NT2/D1 (cell line): ENCODE results near the gene TBC1D22A.

Experiments
- DNase-seq: peaks from one replicate; pipeline ENCODE4 v3.0.0-alpha.2; 2011; ENCODE audit warnings: low read depth, low spot score
- H3K27me3 ChIP-seq: 2 replicates; pipeline ENCODE4 v1.6.0; 2011; ENCODE audit warnings: mild to moderate bottlenecking; ENCODE audit not compliant: insufficient read length, insufficient read depth
- H3K36me3 ChIP-seq: 2 replicates; pipeline ENCODE4 v1.6.1; 2011; ENCODE audit warnings: mild to moderate bottlenecking, low read length, mixed read lengths; ENCODE audit not compliant: insufficient read depth, insufficient read length
- H3K4me1 ChIP-seq: 2 replicates; pipeline ENCODE4 v1.5.1; 2011; ENCODE audit not compliant: insufficient read depth, insufficient read length
- H3K4me3 ChIP-seq: 2 replicates; pipeline ENCODE4 v1.5.1; 2011; ENCODE audit warnings: low read depth; ENCODE audit not compliant: insufficient read length
- H3K9ac ChIP-seq: 2 replicates; pipeline ENCODE4 v1.6.0; 2011; ENCODE audit warnings: low read depth; ENCODE audit not compliant: insufficient read length
- H3K9me3 ChIP-seq: 2 replicates; pipeline ENCODE4 v1.5.1; 2011; ENCODE audit warnings: mild to moderate bottlenecking, low read length; ENCODE audit not compliant: insufficient read depth
- SUZ12 ChIP-seq: IDR thresholded peaks from 2 replicates; pipeline ENCODE4 v1.6.1; 2011; ENCODE audit not compliant: insufficient read length, insufficient read depth; ENCODE audit errors: extremely low read depth
- YY1 ChIP-seq: IDR thresholded peaks from 2 replicates; pipeline ENCODE4 v1.6.1; 2011; ENCODE audit not compliant: insufficient read length, insufficient read depth
- ZNF274 ChIP-seq: IDR thresholded peaks from 2 replicates; pipeline ENCODE4 v1.6.1; 2011; ENCODE audit warnings: mild to moderate bottlenecking, low read depth, low read length

Gene TBC1D22A

DNA sequence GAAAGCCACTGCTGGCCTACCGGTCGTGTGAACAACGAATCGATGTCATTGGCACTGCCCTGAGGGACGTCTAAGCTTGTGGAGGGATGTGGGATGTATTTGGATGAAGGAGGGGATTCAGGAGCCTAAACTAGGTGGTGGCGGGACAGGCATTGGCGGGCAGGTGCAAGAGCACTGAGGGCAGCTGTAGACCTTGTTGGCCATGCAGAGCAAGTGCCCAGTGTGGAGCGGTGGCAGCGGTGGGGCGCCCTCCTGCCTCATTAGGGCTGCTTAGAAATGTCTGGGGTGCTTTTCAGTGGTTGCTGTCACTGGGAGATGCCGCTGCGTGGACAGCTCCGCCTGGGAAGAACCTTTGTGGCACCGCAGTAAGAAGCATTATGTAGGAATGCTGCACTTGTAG lies 220.2 kb downstream of the TBC1D22A start:
- no peak overlapping the region for H3K9ac ChIP-seq
- TF ChIP-seq SUZ12 (no peak), YY1 (no peak), ZNF274 (no peak)
- no peaks in the 10 kb centered on the region for H3K9me3 ChIP-seq
- H3K27me3 ChIP-seq: no peaks in the 10 kb centered on the region
- no peak overlapping the region for H3K4me3 ChIP-seq
- no peaks in the 10 kb centered on the region for H3K4me1 ChIP-seq
- no peak for DNase-seq
- H3K36me3 ChIP-seq: peaks cover 6% of the 10 kb centered on the region

DNA sequence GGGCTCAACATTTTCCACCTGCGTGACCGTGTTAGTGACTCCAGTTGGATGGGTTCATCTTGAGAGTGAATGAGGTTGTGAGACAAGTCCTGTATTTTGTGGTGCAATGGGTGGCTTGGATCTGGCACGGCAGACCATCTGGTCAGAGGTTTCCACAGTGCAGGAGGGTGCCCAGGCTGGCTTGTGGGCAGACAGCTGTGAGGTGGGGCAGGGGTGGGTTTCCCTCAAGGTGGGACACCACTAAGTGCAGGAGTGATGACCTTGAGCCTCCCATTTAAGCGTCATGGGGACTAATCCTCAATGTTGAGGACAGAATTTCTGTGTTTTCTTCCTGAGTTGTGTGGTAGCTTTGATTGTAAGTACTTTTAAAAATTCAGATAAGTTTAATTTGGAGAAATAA lies 220.6 kb downstream of the TBC1D22A start:
- TF ChIP-seq SUZ12: no peak
- no peak for TF ChIP-seq ZNF274
- no peak for TF ChIP-seq YY1
- Histone ChIP-seq H3K9me3 (no peaks in the 10 kb centered on the region), H3K36me3 (peaks cover 6% of the 10 kb centered on the region), H3K9ac (no peak overlapping the region), H3K4me1 (no peaks in the 10 kb centered on the region), H3K27me3 (no peaks in the 10 kb centered on the region), H3K4me3 (no peak overlapping the region)
- DNase-seq: no peak

GRCh38 chr22:46984751-46985506 lies 222.5 kb downstream of the TBC1D22A start:
- H3K4me1 ChIP-seq: no peaks in the 10 kb centered on the region
- no peaks in the 10 kb centered on the region for H3K27me3 ChIP-seq
- H3K36me3 ChIP-seq: no peaks in the 10 kb centered on the region
- no peak overlapping the region for H3K9ac ChIP-seq
- DNase-seq: no peak
- no peak overlapping the region for H3K4me3 ChIP-seq
- no peaks in the 10 kb centered on the region for H3K9me3 ChIP-seq
- TF ChIP-seq YY1 (no peak), ZNF274 (no peak), SUZ12 (no peak)

GRCh38 chr22:46985507-46985882 lies 223.0 kb downstream of the TBC1D22A start:
- Histone ChIP-seq H3K9ac (no peak overlapping the region), H3K9me3 (no peaks in the 10 kb centered on the region), H3K36me3 (no peaks in the 10 kb centered on the region), H3K4me3 (no peak overlapping the region), H3K27me3 (no peaks in the 10 kb centered on the region), H3K4me1 (no peaks in the 10 kb centered on the region)
- TF ChIP-seq ZNF274 (no peak), YY1 (no peak), SUZ12 (no peak)
- DNase-seq: no peak

DNA sequence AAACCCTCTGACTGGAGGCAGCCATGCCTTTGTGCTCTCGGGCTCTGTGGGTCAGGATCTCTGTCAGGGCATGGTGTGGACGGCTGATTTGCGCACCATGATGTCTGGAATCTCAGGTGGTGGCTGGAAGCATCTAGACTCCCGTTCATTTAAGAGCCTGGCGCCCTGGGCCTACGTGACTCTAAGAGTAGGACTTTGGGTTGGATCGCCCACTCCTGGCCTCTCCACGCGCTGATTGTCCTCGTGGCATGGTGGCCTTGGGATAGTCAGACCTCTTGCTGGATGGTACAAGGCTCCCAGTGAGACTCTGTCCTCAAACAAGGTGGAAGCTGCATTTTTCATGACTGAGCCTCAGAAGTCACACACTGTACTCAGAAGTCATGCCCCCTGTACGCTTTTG lies 224.3 kb downstream of the TBC1D22A start:
- Histone ChIP-seq H3K27me3 (no peaks in the 10 kb centered on the region), H3K36me3 (peaks cover 6% of the 10 kb centered on the region), H3K4me3 (no peak overlapping the region), H3K9ac (no peak overlapping the region), H3K4me1 (no peaks in the 10 kb centered on the region), H3K9me3 (no peaks in the 10 kb centered on the region)
- TF ChIP-seq YY1: no peak
- TF ChIP-seq ZNF274: no peak
- no peak for TF ChIP-seq SUZ12
- DNase-seq: no peak

GRCh38 chr22:46990937-46991550 lies 228.6 kb downstream of the TBC1D22A start:
- peaks cover 11% of the 10 kb centered on the region for H3K36me3 ChIP-seq
- H3K4me1 ChIP-seq: peaks cover 4% of the 10 kb centered on the region
- DNase-seq: no peak
- no peaks in the 10 kb centered on the region for H3K9me3 ChIP-seq
- no peak overlapping the region for H3K4me3 ChIP-seq
- no peak overlapping the region for H3K9ac ChIP-seq
- no peaks in the 10 kb centered on the region for H3K27me3 ChIP-seq
- TF ChIP-seq ZNF274: no peak
- TF ChIP-seq YY1: no peak
- no peak for TF ChIP-seq SUZ12

GRCh38 chr22:46991666-46992065 lies 229.2 kb downstream of the TBC1D22A start:
- H3K27me3 ChIP-seq: no peaks in the 10 kb centered on the region
- TF ChIP-seq SUZ12 (no peak), ZNF274 (no peak), YY1 (no peak)
- H3K4me1 ChIP-seq: peaks cover 4% of the 10 kb centered on the region
- no peaks in the 10 kb centered on the region for H3K9me3 ChIP-seq
- no peak for DNase-seq
- no peak overlapping the region for H3K4me3 ChIP-seq
- no peak overlapping the region for H3K9ac ChIP-seq
- H3K36me3 ChIP-seq: peaks cover 11% of the 10 kb centered on the region
